Neural cell (in vitro differentiated cells): ENCODE results near the gene PSPH. TPM values are rescaled to one million over a fixed set of nuclear protein-coding genes. Genes with fewer than 3 reads are reported as not detected.

ENCODE experiments used
- H2AFZ ChIP-seq: fragments of 200-600, 300-800 bp; sonication (generic), shearing (Covaris generic); 2 replicates; pipeline ENCODE4 v1.6.0; 2014; ENCODE audit warnings: low read depth, mild to moderate bottlenecking, antibody characterized with exemption, low read length, moderate library complexity
- H3F3A ChIP-seq: fragments of 200-600 bp; shearing (Covaris generic); 2 replicates; pipeline ENCODE4 v1.6.1; 2016; ENCODE audit warnings: mild to moderate bottlenecking, moderate library complexity, mixed read lengths, antibody characterized with exemption, low read length; ENCODE audit not compliant: insufficient read depth, poor library complexity, severe bottlenecking
- H3K27ac ChIP-seq: fragments of 200-600, 300-800 bp; sonication (generic), shearing (Covaris generic); 2 replicates; pipeline ENCODE4 v1.5.1; 2014; ENCODE audit warnings: mild to moderate bottlenecking, low read length, moderate library complexity
- H3K27me3 ChIP-seq: fragments of 300-800, 200-600 bp; sonication (generic), shearing (Covaris generic); 2 replicates; pipeline ENCODE4 v1.6.0; 2014; ENCODE audit warnings: mild to moderate bottlenecking, low read depth, low read length, moderate library complexity; ENCODE audit not compliant: insufficient read depth
- H3K36me3 ChIP-seq: fragments of 300-800, 200-600 bp; sonication (generic), shearing (Covaris generic); 2 replicates; pipeline ENCODE4 v1.5.1; 2014; ENCODE audit warnings: mild to moderate bottlenecking, antibody characterized with exemption, low read length, moderate library complexity; ENCODE audit not compliant: insufficient read depth
- H3K4me2 ChIP-seq: fragments of 300-800, 200-600 bp; sonication (generic), shearing (Covaris generic); 2 replicates; pipeline ENCODE4 v1.6.0; 2014; ENCODE audit warnings: mild to moderate bottlenecking, low read length
- H3K4me3 ChIP-seq: fragments of 300-800, 200-600 bp; sonication (generic), shearing (Covaris generic); 2 replicates; pipeline ENCODE4 v1.5.1; 2014; ENCODE audit warnings: mild to moderate bottlenecking, low read length, moderate library complexity
- H3K79me2 ChIP-seq: fragments of 200-600 bp; shearing (Covaris generic); replicated peaks from 2 replicates; pipeline ENCODE4 v1.6.0; 2014; ENCODE audit warnings: mild to moderate bottlenecking, low read length, moderate library complexity; ENCODE audit not compliant: insufficient read depth
- H3K9ac ChIP-seq: fragments of 300-800, 200-600 bp; sonication (generic), shearing (Covaris generic); 2 replicates; pipeline ENCODE4 v1.6.1; 2016; ENCODE audit warnings: mild to moderate bottlenecking, low read length, mixed read lengths
- H3K9me2 ChIP-seq: fragments of 200-600 bp; shearing (Covaris generic); 2 replicates; pipeline ENCODE4 v1.6.1; 2016; ENCODE audit warnings: mild to moderate bottlenecking, low read length, mixed read lengths; ENCODE audit not compliant: insufficient read depth
- H3K9me3 ChIP-seq: fragments of 200-600, 300-800 bp; sonication (generic), shearing (Covaris generic); 2 replicates; pipeline ENCODE4 v1.6.1; 2016; ENCODE audit warnings: mild to moderate bottlenecking, mixed run types, low read length, moderate library complexity, mixed read lengths
- H4K20me1 ChIP-seq: fragments of 200-600 bp; shearing (Covaris generic); 2 replicates; pipeline ENCODE4 v1.6.1; 2016; ENCODE audit warnings: mild to moderate bottlenecking, mixed run types; ENCODE audit not compliant: insufficient read depth
- EP300 ChIP-seq: fragments of 450-650 bp; conservative IDR thresholded peaks from 2 replicates; pipeline ENCODE4 v1.6.1; 2014; ENCODE audit warnings: antibody characterized with exemption, mild to moderate bottlenecking, moderate library complexity; ENCODE audit not compliant: poor library complexity, severe bottlenecking
- EZH2 ChIP-seq: fragments of 200-600, 300-800 bp; shearing (Covaris generic), sonication (generic); IDR thresholded peaks from 2 replicates; pipeline ENCODE4 v1.6.1; 2014; ENCODE audit warnings: antibody characterized with exemption, low read length, borderline replicate concordance, mild to moderate bottlenecking; ENCODE audit not compliant: insufficient read depth, poor library complexity, severe bottlenecking
- MXI1 ChIP-seq: fragments of 450-650 bp; conservative IDR thresholded peaks from 2 replicates; pipeline ENCODE4 v1.6.1; 2014; ENCODE audit warnings: antibody characterized with exemption, mild to moderate bottlenecking; ENCODE audit not compliant: poor library complexity, severe bottlenecking
- POLR2AphosphoS5 ChIP-seq: IDR thresholded peaks from 2 replicates; pipeline ENCODE4 v1.6.1; 2012
- RAD21 ChIP-seq: fragments of 450-650 bp; conservative IDR thresholded peaks from 2 replicates; pipeline ENCODE4 v1.6.1; 2014; ENCODE audit warnings: antibody characterized with exemption, mild to moderate bottlenecking, moderate library complexity
- SMC3 ChIP-seq: fragments of 450-650 bp; conservative IDR thresholded peaks from 2 replicates; pipeline ENCODE4 v1.6.1; 2014; ENCODE audit warnings: antibody characterized with exemption, mild to moderate bottlenecking, moderate library complexity; ENCODE audit not compliant: poor library complexity
- TAF1 ChIP-seq: IDR thresholded peaks from 2 replicates; pipeline ENCODE4 v1.6.1; 2012; ENCODE audit warnings: low read depth
- polyA plus RNA-seq: library from polyadenylated mRNA; depleted of rRNA; stranded (reverse); fragments of >200 nt; gene quantifications from 2 replicates; pipeline ENCODE4 v1.2.3, GENCODE V29; 2014
- TF ChIP-seq, protein P1 (sequence below): IDR thresholded peaks from 2 replicates; pipeline ENCODE4 v1.6.1; 2012; ENCODE audit warnings: borderline replicate concordance
- TF ChIP-seq, protein P2 (sequence below): fragments of 450-650 bp; IDR thresholded peaks from 2 replicates; pipeline ENCODE4 v1.5.1; 2014; ENCODE audit warnings: antibody characterized with exemption, mild to moderate bottlenecking, moderate library complexity; ENCODE audit not compliant: poor library complexity, severe bottlenecking

The PSPH gene
- polyA plus RNA-seq, 1 donor from 2014 or later, result 24.0 TPM

DNA sequence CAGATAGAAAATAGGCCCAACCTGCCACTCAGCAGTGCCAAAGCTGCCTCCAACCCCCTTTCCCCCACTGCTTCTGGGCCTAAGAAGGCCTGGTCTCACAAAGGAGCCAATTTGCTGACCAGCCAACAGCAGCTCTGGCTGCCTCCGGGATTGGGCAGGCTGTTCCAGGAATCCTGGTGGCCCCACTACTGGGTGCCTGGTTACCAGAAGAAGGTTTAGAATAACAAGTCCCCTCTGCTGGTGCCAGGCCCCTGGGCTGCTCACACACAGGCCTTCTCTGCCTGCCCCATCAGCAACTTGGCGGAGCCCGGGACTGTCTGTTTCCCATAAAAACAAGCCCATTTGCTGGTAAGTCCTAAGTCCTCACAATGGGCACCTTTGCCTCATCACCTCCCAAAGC lies 40.3 kb upstream of the PSPH start:
- Histone ChIP-seq H3K36me3 (no peaks in the 10 kb centered on the region), H3K9me2 (no peaks in the 10 kb centered on the region), H2AFZ (no peak overlapping the region), H3K27ac (no peak overlapping the region), H3K4me2 (no peak overlapping the region), H4K20me1 (no peaks in the 10 kb centered on the region), H3K9me3 (no peaks in the 10 kb centered on the region), H3F3A (no peaks in the 10 kb centered on the region), H3K79me2 (no peaks in the 10 kb centered on the region), H3K27me3 (no peaks in the 10 kb centered on the region), H3K4me3 (no peak overlapping the region), H3K9ac (no peak overlapping the region)
- TF ChIP-seq RAD21 (no peak), EP300 (no peak), TAF1 (no peak), SMC3 (no peak), EZH2 (no peak), POLR2AphosphoS5 (no peak), MXI1 (no peak)
- TF ChIP-seq, protein P1, sequence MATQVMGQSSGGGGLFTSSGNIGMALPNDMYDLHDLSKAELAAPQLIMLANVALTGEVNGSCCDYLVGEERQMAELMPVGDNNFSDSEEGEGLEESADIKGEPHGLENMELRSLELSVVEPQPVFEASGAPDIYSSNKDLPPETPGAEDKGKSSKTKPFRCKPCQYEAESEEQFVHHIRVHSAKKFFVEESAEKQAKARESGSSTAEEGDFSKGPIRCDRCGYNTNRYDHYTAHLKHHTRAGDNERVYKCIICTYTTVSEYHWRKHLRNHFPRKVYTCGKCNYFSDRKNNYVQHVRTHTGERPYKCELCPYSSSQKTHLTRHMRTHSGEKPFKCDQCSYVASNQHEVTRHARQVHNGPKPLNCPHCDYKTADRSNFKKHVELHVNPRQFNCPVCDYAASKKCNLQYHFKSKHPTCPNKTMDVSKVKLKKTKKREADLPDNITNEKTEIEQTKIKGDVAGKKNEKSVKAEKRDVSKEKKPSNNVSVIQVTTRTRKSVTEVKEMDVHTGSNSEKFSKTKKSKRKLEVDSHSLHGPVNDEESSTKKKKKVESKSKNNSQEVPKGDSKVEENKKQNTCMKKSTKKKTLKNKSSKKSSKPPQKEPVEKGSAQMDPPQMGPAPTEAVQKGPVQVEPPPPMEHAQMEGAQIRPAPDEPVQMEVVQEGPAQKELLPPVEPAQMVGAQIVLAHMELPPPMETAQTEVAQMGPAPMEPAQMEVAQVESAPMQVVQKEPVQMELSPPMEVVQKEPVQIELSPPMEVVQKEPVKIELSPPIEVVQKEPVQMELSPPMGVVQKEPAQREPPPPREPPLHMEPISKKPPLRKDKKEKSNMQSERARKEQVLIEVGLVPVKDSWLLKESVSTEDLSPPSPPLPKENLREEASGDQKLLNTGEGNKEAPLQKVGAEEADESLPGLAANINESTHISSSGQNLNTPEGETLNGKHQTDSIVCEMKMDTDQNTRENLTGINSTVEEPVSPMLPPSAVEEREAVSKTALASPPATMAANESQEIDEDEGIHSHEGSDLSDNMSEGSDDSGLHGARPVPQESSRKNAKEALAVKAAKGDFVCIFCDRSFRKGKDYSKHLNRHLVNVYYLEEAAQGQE, result no peak
- TF ChIP-seq, protein P2, sequence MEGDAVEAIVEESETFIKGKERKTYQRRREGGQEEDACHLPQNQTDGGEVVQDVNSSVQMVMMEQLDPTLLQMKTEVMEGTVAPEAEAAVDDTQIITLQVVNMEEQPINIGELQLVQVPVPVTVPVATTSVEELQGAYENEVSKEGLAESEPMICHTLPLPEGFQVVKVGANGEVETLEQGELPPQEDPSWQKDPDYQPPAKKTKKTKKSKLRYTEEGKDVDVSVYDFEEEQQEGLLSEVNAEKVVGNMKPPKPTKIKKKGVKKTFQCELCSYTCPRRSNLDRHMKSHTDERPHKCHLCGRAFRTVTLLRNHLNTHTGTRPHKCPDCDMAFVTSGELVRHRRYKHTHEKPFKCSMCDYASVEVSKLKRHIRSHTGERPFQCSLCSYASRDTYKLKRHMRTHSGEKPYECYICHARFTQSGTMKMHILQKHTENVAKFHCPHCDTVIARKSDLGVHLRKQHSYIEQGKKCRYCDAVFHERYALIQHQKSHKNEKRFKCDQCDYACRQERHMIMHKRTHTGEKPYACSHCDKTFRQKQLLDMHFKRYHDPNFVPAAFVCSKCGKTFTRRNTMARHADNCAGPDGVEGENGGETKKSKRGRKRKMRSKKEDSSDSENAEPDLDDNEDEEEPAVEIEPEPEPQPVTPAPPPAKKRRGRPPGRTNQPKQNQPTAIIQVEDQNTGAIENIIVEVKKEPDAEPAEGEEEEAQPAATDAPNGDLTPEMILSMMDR, result no peak

DNA sequence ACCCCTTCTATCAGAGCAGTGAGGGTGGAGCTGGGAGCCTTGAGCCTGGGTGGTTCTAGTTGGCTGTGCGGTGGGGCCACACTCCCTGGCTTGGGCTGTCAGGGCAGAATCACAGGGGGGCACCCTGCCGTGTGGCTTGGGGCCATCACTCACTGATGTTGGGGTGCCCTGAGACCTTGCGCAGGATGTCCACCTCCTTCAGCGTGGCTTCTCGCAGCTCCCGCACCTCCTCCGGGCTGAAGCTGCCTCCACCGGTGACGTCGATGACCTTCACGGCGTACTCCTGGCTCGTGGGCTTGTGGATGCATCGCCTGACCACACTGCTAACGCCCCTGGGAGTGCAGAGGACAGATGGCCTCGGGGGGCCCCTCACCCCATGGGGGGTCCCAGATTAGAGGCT lies 36.2 kb upstream of the PSPH start:
- Histone ChIP-seq H3K4me3 (no peak overlapping the region), H3K9me2 (no peaks in the 10 kb centered on the region), H2AFZ (no peak overlapping the region), H3K36me3 (no peaks in the 10 kb centered on the region), H3K79me2 (no peaks in the 10 kb centered on the region), H3K9ac (no peak overlapping the region), H4K20me1 (no peaks in the 10 kb centered on the region), H3K9me3 (no peaks in the 10 kb centered on the region), H3F3A (no peaks in the 10 kb centered on the region), H3K27me3 (no peaks in the 10 kb centered on the region), H3K27ac (no peak overlapping the region), H3K4me2 (no peak overlapping the region)
- TF ChIP-seq TAF1, result no peak

GRCh38 chr7:56086761-56087160 lies 35.5 kb upstream of the PSPH start:
- Histone ChIP-seq H3K27ac (no peak overlapping the region), H3K4me2 (no peak overlapping the region), H3K27me3 (no peaks in the 10 kb centered on the region), H3K79me2 (no peaks in the 10 kb centered on the region), H3K9me2 (no peaks in the 10 kb centered on the region), H2AFZ (no peak overlapping the region), H3K9ac (no peak overlapping the region), H3K36me3 (no peaks in the 10 kb centered on the region), H3K9me3 (no peaks in the 10 kb centered on the region), H3K4me3 (no peak overlapping the region), H3F3A (no peaks in the 10 kb centered on the region), H4K20me1 (no peaks in the 10 kb centered on the region)
- TF ChIP-seq RAD21 (no peak), MXI1 (no peak), EP300 (no peak), SMC3 (no peak), TAF1 (no peak), POLR2AphosphoS5 (no peak), EZH2 (no peak)
- TF ChIP-seq, protein P1, result no peak
- TF ChIP-seq, protein P2, result no peak
